Limb (tissue), 2 donors: ENCODE data around the gene RSPH1.

ENCODE experiments used
- DNase-seq, 2 donors: peaks; one replicate each; pipeline ENCODE4 v3.0.0-alpha.2; 2016; ENCODE audit errors: extremely low spot score in 2 of 2

The RSPH1 gene

DNA sequence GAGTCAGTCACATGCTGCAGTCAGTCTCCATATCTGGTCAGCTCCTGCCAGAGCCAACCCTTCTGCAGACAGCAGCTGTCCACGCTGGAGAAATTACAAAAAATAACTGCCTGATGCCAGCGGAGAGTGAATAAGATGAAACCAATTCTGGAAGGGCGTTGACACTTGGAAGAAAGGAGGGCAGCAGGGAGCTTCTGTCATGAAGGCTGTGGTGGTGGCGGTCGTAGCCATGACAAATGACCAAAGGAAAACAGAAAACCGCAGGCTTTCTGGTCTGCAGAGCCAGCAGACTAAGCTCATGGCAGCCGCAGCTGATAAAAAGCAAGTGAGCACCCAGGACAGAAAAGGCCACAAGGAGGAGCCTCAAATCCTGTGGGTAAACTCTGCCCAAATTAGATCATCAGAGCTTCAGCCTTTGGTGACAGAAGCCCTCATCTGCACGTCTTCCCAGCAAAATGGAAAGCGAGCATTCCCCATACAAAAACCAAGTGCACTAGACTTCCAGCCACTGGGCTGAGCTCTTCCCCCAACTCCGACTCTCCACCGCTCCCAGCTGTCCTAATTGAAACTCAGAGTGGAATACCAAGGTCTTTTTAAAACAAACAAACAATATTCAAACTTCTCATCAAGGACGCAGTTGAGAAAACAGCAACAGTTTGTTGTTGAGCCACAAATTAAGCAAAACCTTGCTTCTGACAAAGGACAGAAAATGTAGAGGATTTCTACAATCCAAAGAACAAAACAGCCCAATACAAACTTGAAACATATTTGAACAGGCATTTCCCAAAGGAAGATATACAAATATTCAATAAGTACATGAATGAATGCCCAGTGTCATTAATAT lies 28.7 kb downstream of the RSPH1 start:
- DNase-seq = peak in 1 of 2 donors; percentile 6

DNA sequence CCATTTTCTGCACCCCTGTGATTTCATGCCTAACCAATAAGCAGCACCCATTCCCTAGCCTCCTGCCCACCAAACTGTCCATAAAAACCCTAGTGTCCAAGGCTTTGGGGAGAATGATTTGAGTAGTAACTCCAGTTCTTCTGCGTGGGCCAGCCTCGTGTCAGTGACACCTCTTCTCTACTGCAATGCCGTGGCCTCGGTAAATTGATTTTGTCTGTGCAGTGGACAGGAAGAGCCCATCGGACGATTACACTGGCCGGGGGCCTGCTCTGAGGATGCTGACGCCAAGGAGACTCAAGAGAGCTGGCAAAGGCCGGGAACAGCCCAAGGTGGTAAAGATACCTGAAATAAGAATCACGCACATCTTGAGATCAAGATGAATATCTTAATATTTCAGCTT lies 29.3 kb downstream of the RSPH1 start:
- no peak for DNase-seq

DNA sequence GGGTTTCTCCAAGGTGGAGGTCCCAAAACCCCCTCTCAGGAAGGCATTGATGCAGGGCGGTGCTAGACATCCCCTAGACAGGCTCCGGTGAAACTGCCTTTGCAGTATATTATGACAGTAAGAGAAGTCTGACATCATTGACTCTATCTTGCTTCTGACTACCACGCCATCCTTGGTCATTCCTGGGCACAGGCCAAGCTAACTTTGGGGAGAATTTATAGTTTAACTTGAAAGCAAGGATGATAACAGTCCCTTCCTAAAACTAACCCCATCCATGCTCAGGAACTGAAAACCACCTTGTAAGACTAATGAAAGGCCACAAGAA lies 30.3 kb downstream of the RSPH1 start:
- DNase-seq = no peak

DNA sequence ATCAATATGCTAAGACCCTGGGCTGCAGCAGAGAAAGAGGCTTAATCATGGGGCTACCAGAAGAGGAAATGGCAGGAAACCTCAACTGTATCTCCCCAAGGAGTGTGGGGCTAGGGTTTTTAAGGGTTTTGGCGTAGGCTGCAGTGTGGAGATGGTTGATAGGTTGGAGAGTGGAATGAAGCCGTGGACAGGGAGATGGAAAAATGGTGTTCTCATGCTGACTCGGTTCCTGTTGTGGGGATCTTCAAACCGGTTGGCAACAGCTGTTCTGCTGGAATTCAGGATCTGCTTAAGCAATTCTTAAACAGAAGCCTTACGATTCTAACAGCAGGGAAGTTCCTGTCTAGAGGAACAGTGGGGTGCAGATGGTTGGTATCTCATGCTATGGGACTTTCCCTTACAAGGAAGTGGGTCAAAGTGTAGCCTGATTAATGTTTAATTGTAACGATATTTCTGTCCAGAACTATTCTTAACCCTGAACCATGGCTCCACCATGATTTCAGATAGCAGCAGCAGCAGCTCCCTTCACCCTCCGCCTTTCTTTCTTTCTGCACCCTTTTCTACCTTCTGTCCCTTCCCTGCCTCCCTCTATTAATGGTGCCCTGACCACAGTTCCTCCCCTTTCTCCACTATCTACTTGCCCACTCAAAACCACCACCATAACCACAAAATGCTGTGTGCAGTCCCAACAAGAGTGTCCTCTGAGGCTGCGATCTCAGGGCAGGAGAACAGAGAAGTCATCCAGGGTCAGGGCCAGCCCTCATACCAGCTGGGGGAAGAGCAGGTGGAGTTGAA lies 30.8 kb downstream of the RSPH1 start:
- DNase-seq = peak in 1 of 2 donors; percentile 32

DNA sequence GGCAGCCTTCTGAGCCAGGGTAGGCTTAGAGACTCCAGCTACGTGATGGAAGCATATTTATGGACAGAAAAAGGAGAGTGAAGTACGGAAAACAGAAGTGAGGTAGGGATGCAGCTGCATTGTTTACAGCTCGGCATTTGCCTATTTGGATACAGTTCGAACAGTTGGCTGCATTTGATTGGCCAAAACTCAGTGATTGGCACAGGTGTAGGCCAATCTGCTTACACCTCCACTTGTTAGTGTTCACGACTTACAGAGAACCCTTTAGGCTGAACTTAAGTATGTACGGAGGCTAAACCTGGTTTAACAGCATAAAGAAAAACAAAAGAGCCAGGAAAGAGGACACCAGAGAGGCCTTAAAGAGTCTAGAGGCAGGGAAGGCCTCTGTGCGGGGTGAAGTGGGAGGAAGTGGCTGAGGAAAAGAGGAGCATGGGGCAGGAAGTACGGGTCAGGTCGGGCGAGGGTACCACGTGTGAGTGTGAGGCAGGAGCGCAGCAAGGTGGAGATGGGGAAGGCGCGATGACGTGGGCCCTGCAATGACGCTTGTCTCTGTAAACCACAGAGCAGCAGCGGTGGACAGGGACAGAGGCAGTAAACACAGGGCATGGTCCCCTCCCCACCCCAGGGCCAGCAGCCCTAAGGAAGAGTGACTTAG lies 32.0 kb downstream of the RSPH1 start:
- DNase-seq = no peak

DNA sequence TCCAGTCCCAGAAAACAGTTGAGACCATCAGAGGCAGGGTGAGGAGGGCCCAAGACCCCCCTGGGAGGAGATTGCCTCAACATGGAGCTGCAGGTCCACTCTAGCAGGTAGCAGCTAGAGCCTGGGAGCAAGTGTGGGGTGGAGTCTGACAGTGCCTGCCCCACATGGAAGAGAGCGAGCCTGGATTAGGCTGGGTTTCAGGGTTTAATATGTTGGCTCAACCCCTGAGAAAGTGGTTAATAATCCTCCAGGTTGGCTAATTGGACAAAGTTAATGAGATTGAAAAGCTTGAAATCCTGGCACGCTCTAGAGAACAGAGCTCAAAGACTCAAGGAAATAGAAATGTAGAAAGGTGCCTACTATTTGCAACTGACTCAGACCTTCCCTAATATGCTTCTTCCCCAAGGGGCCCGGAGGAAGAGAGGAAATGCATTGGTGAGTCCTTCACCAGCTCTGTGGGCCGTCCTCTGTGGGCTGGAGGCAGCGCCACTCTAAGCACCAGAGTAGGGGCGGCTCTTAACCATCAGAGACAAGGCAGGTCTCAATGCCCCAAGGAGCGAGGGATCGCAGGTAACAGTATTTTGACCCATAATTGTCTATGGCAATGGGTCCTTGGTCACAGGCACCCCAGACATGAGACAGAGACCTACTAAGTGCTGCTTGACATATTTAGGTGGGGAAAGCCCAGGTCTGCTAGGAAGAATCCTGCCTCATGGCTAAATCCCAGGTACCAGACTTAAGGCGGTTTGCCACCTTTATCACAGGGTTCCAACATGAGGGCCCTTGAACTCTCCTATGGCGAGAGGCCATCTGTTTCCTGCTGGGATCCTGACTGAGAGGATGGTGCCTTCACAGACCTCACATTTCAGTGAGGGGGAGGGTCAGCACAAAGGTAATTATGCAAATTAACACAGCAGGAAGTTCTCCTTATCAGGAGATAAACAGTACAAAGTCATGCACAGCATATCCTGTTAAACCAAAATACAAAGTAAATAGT lies 33.8 kb downstream of the RSPH1 start:
- no peak for DNase-seq

DNA sequence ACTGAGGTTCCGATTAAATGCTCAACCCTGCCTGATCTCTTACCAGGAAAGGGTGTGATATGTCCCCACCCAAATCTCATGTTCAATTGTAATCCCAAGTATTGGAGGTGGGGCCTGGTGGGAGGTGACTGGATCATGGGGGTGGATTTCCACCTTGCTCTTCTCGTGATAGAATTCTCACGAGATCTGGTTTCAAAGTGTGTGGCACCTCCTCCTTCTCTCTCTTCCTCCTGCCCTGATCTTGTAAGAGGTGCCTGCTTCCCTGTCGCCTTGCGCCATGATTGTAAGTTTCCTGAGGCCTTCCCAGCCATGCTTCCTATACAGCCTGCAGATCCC lies 34.9 kb downstream of the RSPH1 start:
- no peak for DNase-seq

DNA sequence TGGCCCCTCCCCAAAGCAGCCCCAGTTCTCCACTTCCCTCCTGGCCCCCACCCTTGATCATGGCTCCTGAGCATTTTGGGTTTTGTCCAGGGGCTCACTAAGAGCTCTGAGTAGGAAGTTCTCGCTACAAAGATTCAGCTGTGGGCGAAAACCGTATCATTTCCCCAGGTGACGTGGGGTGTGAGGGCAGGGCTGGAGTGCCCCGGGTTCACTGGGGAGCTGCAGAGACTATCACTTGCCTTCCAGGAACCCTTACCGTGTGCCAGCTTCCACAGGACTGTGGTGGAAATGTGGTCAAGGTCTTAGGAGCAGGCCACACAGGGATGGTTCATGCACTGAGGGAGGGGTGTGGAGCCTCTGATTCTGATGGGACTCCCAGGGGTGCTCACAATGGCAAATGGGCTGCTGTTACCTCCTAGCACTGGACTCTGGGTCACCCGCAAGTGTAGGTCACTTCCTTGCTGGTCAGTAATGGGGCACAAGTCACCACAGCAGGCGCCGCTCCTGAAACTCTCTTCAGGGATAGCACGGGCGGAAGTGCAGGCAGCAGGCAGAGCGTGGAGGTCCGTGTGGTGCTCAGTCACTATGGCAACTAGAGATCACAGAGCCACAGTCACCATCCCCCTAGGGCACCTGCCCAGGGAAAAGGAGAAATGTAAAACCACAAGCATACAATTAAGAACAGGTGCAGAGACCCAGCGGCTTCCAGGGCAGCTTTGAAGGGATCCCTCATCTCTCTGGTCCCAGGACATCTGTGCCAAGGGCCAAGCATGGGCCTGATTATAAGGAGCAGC lies 35.4 kb downstream of the RSPH1 start:
- DNase-seq = no peak

DNA sequence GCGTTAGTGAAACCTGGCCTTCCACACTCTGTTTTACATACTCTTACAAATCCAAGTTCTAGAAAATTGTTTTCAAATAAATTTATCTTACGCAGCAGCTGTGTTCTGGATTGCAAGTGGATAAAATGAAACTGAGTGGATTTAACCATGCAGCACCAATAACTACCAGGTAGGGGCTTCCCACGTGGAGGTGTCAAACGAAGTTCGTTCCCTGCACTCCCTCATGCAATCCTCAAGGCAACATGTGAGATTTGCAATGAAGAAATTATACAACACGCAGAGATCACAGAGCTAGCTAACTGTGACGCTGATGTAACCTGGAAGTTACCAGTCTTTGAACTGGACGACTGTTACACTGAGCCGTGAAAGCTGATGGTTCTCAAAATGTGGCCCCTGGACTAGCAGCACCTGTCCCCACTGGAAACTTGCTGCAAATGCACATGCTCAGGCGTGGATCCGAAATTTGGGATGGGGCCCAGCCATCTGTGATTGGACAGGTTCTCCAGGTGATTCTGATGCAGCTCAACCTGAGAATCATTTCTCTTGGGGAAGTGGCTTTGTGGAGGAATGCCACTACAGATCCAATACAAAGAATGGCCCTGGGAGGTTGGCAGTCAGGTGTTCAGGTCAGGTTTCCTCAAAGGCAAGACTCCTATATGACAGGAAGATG lies 36.3 kb downstream of the RSPH1 start:
- no peak for DNase-seq

DNA sequence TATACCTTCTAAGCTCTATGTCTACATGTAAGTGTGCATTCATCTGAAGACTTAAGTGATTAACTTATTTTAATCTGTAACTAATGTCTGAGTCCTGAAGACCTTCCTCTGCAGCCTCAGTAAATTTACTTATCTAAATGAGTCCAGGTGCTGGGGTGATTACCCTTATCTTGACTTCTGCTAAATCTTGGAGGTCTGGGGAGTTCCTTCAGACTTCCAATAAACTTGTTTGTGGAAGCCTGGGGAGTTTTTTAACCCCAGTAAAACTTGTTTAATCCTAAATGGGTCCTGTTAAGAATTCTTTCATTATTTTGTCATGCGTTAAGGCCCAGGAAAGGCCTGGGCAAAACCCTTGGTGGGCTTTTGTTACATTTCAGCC lies 37.0 kb downstream of the RSPH1 start:
- DNase-seq = no peak

DNA sequence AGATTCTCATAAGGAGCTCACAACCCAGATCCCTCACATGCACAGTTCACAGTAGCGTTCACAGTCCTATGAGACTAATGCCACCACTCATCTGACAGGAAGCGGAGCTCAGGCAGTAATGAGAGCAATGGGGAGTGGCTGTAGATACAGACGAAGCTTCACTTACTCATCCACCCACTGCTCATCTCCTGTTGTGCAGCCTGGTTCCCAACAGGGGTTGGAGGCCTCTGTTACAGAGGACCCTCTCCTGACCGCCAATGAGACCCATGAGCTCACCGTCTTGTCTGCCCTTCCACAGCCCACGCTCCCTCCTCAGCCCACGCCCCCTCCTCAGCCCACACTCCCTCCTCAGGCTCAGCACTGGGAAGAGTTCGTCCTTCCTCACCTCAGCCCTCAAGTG lies 39.6 kb downstream of the RSPH1 start:
- no peak for DNase-seq

DNA sequence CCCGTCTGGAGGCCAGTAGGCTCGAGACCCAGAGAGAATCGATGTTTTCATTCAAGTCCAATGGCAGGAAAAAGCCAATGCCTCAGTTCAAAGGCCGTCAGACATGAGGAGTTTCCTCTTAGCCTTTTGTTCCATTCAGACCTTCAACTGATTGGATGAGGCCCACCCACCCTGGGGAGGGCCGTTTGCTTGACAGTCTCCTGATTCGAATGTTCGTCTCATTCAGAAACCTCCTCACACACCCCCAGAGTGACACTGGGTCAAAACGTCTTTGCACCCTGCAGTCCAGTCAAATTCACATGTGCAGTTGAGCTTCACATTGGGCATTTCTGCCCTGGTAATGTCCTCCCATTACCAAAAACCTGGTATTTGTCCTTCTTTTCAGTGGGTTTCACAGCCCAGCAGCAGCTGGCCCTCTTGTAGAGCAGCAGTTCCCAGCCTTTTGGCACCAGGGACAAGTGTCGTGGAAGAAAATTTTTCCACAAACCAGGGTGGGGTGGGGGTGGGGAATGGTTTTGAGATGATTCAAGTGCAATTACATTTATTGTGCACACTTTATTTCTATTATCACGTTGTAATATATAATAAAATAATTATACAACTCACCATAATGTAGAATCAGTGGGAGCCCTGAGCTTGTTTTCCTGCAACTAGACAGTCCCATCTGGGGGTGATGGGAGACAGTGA lies 40.1 kb downstream of the RSPH1 start:
- DNase-seq = no peak

DNA sequence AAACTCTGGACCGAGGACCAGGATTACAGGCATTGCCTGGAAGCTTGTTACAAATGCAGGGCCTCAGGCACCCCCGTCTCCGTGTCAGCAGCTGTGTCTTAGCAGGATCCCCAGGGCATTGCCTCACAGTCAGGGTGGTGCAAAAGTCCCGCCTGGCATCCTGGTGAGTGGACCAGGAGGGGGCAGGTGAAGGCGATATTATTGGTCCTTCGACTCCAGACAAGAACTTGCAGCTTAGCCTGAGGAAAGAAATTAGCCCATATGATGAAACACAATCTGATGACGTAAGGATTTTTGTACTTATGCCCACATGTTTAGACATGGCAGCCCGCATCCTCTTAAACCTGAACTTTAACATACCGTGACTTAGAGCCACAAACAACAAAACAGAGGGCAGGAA lies 40.8 kb downstream of the RSPH1 start:
- DNase-seq = no peak

DNA sequence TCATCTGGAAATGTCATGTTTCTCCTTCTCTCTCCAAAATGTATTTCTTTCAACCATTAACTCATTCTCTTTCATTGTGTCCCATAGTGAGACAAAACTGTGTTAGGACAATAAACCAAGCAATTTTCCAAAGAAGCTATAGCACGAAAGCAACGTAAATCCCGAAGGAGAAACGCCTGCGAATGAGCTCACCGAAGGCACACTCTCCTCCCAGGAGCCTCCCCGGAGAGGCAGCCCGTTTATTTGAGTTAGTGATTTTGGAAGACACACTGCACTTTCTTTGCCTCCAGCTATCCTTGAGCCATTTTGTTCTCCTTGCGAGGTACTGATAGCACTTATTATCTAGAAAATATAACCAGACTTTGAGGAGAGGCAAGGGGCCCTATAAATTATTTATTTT lies 41.2 kb downstream of the RSPH1 start:
- DNase-seq = no peak

DNA sequence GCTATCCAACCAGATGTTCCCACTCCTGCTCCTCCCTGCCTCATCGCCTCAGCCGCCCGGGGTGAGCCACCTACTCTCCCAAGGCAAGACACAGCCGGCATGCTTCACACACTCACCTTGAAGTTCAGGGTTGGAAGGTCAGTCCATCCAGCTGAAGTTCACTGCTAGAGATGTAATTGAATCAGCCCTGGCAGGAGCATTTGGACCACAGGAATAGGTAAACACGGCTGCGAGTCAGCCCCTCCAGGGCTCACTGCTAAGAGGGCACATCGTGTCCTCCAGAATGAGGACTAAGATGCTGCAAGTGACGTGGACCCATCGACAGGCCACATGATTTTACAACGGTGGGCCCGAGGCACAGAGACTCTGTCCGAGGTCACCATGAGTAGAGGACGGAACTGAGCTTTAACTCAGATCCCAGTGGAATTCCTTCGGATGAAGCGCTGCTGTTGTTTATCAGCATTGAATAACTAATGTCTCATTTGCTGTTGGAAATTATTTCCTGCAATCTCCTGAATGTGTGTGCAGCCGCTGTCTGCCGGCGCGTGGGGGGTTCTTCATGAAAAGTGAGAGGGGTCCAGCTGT lies 41.9 kb downstream of the RSPH1 start:
- DNase-seq = peak in 1 of 2 donors; percentile 26

DNA sequence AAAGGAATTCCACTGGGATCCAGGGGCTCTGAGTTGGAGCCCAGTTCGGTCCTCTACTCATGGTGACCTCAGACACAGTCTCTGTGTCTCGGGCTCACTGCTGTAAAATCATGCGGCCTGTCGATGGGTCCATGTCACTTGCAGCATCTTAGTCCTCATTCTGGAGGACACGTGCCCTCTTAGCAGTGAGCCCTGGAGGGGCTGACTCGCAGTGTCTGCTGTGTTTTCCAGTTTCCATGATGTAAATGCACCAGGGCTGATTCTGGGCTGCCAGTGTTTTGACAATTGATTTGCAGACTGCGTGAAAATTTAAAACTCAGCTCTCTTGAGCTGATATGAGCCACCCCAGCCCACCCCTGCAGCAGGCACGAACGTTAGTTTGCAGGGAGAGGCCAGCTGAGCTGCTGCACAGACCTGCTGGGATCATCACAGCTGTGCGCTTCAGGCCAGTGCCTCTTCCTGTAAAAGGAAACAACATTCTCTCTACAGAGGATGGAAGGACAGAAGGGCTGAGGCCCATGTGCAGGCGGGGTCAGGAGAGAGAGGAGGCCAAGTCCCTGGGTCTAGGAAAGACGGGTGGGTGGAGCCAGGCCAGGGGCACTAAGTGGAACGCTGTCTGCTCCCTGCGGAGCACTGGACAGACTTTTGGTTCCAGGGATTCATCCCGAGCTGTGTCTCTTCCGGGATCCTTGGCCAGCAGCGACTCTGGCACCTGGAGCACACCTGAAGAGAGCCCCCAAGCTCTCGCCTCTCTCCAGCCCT lies 42.6 kb downstream of the RSPH1 start:
- DNase-seq = peak; percentile 37 to 42

DNA sequence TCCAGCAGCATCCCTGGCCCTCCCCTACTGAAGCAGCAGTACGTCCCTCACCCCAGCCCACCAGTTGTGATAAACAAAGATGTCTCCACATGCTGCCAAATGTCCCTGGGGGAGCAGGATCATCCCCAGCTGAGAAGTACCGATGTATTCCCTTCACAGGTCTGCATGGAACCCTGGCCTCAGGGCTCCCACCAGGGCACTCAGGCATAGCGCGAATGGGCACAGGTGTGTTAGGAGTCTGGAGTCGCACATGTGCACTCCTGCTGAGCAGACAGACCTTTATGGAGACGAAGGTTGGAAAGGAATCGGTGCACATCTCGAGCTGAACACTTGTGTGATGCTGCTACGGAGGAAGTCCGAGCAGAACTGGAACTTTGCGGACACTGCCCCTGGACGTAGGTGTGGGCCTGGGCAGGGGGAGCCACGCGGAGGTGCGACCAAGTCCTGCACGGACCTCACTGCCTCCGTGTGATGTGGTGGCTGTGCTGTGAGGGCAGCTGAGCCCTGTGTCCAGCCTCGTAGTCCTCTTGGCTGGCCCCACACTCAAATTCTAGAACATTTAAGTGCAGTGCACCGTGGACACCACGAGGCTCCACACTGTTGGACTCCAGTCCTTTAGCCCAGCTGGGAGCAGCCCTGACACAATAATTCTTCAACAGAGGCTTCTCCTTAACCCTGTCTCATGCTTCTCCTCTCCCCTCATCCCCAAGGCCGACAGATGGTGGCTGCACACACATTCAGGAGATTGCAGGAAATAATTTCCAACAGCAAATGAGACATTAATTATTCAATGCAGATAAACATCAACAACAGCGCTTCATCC lies 43.4 kb downstream of the RSPH1 start:
- peak in 1 of 2 donors; percentile 23 for DNase-seq
